KMS-11 (cell line): ENCODE results near the gene IVL.

Experiments used
- H2AFZ ChIP-seq: fragments of 200-600 bp; sonication (generic); 2 replicates; pipeline ENCODE4 v1.6.1; 2016; ENCODE audit warnings: antibody characterized with exemption, mixed run types, low read depth
- H3K27ac ChIP-seq: fragments of 200-600 bp; sonication (generic); 2 replicates; pipeline ENCODE4 v1.6.1; 2016; ENCODE audit warnings: mild to moderate bottlenecking, mixed run types
- H3K27me3 ChIP-seq: fragments of 200-600 bp; sonication (generic); 2 replicates; pipeline ENCODE4 v1.6.1; 2017; ENCODE audit warnings: mild to moderate bottlenecking, low read depth, mixed run types, moderate library complexity; ENCODE audit not compliant: insufficient read depth
- H3K36me3 ChIP-seq: fragments of 200-600 bp; sonication (generic); 2 replicates; pipeline ENCODE4 v1.6.1; 2017; ENCODE audit warnings: mild to moderate bottlenecking, mixed run types; ENCODE audit not compliant: insufficient read depth
- H3K4me1 ChIP-seq: fragments of 200-600 bp; sonication (generic); 2 replicates; pipeline ENCODE4 v1.6.1; 2016; ENCODE audit warnings: mild to moderate bottlenecking, low read depth, mixed run types; ENCODE audit not compliant: poor library complexity, severe bottlenecking
- H3K4me2 ChIP-seq: fragments of 200-600 bp; sonication (generic); 2 replicates; pipeline ENCODE4 v1.7.0; 2016; ENCODE audit warnings: mild to moderate bottlenecking, mixed run types
- H3K4me3 ChIP-seq: fragments of 200-600 bp; sonication (generic); IDR thresholded peaks from 2 replicates; pipeline ENCODE4 v1.6.1; 2017; ENCODE audit warnings: low read depth, low read length, mixed read lengths; ENCODE audit not compliant: insufficient read depth
- H3K79me2 ChIP-seq: fragments of 200-600 bp; sonication (generic); 2 replicates; pipeline ENCODE4 v1.6.1; 2016; ENCODE audit warnings: low read depth, mixed run types; ENCODE audit not compliant: insufficient read depth
- H3K9ac ChIP-seq: fragments of 200-600 bp; sonication (generic); 2 replicates; pipeline ENCODE4 v1.6.1; 2016; ENCODE audit warnings: mild to moderate bottlenecking, mixed run types
- H4K20me1 ChIP-seq: fragments of 200-600 bp; sonication (generic); 2 replicates; pipeline ENCODE4 v1.6.1; 2016; ENCODE audit warnings: mild to moderate bottlenecking, mixed run types; ENCODE audit not compliant: insufficient read depth
- CTCF ChIP-seq: fragments of 200-600 bp; sonication (generic); conservative IDR thresholded peaks from 2 replicates; pipeline ENCODE4 v1.6.1; 2017; ENCODE audit warnings: low read depth, mild to moderate bottlenecking, antibody characterized with exemption, low read length, moderate library complexity, mixed read lengths

IVL gene

GRCh38 chr1:152928671-152929070 lies 20.3 kb downstream of the IVL start:
- no peak overlapping the region for H3K9ac ChIP-seq
- no peak for TF ChIP-seq CTCF
- H3K79me2 ChIP-seq: no peaks in the 10 kb centered on the region
- no peak overlapping the region for H3K4me2 ChIP-seq
- no peaks in the 10 kb centered on the region for H3K36me3 ChIP-seq
- H4K20me1 ChIP-seq: no peaks in the 10 kb centered on the region
- H3K4me1 ChIP-seq: no peaks in the 10 kb centered on the region
- H3K27me3 ChIP-seq: no peaks in the 10 kb centered on the region
- no peak overlapping the region for H3K4me3 ChIP-seq
- no peak overlapping the region for H2AFZ ChIP-seq
- no peak overlapping the region for H3K27ac ChIP-seq

GRCh38 chr1:152932170-152932811 lies 23.9 kb downstream of the IVL start:
- Histone ChIP-seq H3K4me1 (no peaks in the 10 kb centered on the region), H3K36me3 (no peaks in the 10 kb centered on the region), H3K27ac (no peak overlapping the region), H3K4me2 (no peak overlapping the region), H3K27me3 (no peaks in the 10 kb centered on the region), H3K79me2 (no peaks in the 10 kb centered on the region), H3K9ac (no peak overlapping the region), H4K20me1 (no peaks in the 10 kb centered on the region), H3K4me3 (no peak overlapping the region), H2AFZ (no peak overlapping the region)
- TF ChIP-seq CTCF: no peak

GRCh38 chr1:152933196-152933595 lies 24.9 kb downstream of the IVL start:
- no peak for TF ChIP-seq CTCF
- H3K27me3 ChIP-seq: no peaks in the 10 kb centered on the region
- H3K4me3 ChIP-seq: no peak overlapping the region
- no peaks in the 10 kb centered on the region for H4K20me1 ChIP-seq
- no peak overlapping the region for H2AFZ ChIP-seq
- H3K4me2 ChIP-seq: no peak overlapping the region
- H3K9ac ChIP-seq: no peak overlapping the region
- H3K79me2 ChIP-seq: no peaks in the 10 kb centered on the region
- H3K4me1 ChIP-seq: no peaks in the 10 kb centered on the region
- H3K27ac ChIP-seq: no peak overlapping the region
- no peaks in the 10 kb centered on the region for H3K36me3 ChIP-seq

DNA sequence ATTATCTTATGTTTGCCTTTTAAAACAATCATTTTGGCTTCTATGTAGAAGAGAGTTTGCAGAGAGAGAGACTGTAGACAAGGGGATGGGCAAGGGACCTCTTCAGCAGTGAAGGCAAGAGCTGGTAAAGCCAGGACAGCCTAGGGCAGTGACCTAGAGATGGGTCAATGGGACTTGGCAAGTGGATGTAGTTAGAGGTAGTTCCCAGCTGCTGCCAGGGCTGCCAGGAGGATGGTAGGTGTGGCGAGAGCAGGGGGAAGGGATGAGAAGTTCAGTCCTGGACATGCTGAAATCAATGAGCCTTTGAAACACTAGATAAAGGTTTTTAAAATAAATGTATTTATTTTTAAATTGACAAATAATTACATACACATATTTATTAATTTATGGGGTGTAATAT lies 32.3 kb downstream of the IVL start:
- H2AFZ ChIP-seq: no peak overlapping the region
- no peaks in the 10 kb centered on the region for H3K79me2 ChIP-seq
- TF ChIP-seq CTCF: no peak
- no peaks in the 10 kb centered on the region for H4K20me1 ChIP-seq
- no peak overlapping the region for H3K9ac ChIP-seq
- no peak overlapping the region for H3K27ac ChIP-seq
- H3K36me3 ChIP-seq: no peaks in the 10 kb centered on the region
- H3K4me1 ChIP-seq: no peaks in the 10 kb centered on the region
- no peaks in the 10 kb centered on the region for H3K27me3 ChIP-seq
- no peak overlapping the region for H3K4me3 ChIP-seq
- H3K4me2 ChIP-seq: no peak overlapping the region
